Measurements from ENCODE around the gene MTMR10.

The MTMR10 gene

GRCh38 chr15:30963681-30964080, 27.7 kb downstream of the MTMR10 start:
- Histone ChIP-seq H3K36me3 (peaks cover 28% of the 10 kb centered on the region), H3K27ac (no peak overlapping the region), H3K9me3 (ENCODE audit: severe bottlenecking) (no peaks in the 10 kb centered on the region), H3K27me3 (ENCODE audit: insufficient read depth, low read depth, severe bottlenecking) (no peaks in the 10 kb centered on the region), H3K4me3 (ENCODE audit: low read depth, low read length) (no peak overlapping the region)
- DNase-seq: no peak
- no peak for TF ChIP-seq CTCF (IDR thresholded peaks at IDR 0.05; ENCODE audit: low read depth, low read length)

- no peaks in the 10 kb centered on the region for H3K27me3 ChIP-seq (ENCODE audit: insufficient read depth, low read depth, severe bottlenecking)
- peaks cover 38% of the 10 kb centered on the region for H3K36me3 ChIP-seq
- no peak for DNase-seq
- H3K4me3 ChIP-seq (ENCODE audit: low read depth, low read length): no peak overlapping the region
- H3K9me3 ChIP-seq (ENCODE audit: severe bottlenecking): no peaks in the 10 kb centered on the region
- TF ChIP-seq CTCF (IDR thresholded peaks at IDR 0.05; ENCODE audit: low read depth, low read length): no peak
- H3K27ac ChIP-seq: peak overlapping the region; percentile 62
These were observed 28.8 kb downstream of the MTMR10 start for GRCh38 chr15:30962659-30963058.

- peak overlapping the region; percentile 62 for H3K27ac ChIP-seq
These were observed 29.3 kb downstream of the MTMR10 start for GRCh38 chr15:30962079-30962478.

GRCh38 chr15:30958219-30958618, 33.2 kb downstream of the MTMR10 start:
- TF ChIP-seq CTCF (IDR thresholded peaks at IDR 0.05; ENCODE audit: low read depth, low read length): no peak
- Histone ChIP-seq H3K4me3 (ENCODE audit: low read depth, low read length) (no peak overlapping the region), H3K36me3 (peaks cover 54% of the 10 kb centered on the region), H3K27me3 (ENCODE audit: insufficient read depth, low read depth, severe bottlenecking) (no peaks in the 10 kb centered on the region), H3K9me3 (ENCODE audit: severe bottlenecking) (no peaks in the 10 kb centered on the region), H3K27ac (no peak overlapping the region)
- DNase-seq: no peak

More at GRCh38 chr15:30962079-30962478, 29.3 kb downstream of the MTMR10 start:
- no peaks in the 10 kb centered on the region for H3K27me3 ChIP-seq (ENCODE audit: insufficient read depth, low read depth, severe bottlenecking)
- TF ChIP-seq CTCF (IDR thresholded peaks at IDR 0.05; ENCODE audit: low read depth, low read length): no peak
- no peak overlapping the region for H3K4me3 ChIP-seq (ENCODE audit: low read depth, low read length)
- peaks cover 44% of the 10 kb centered on the region for H3K36me3 ChIP-seq
- DNase-seq: peak; percentile 51
- no peaks in the 10 kb centered on the region for H3K9me3 ChIP-seq (ENCODE audit: severe bottlenecking)

GRCh38 chr15:30956216-30957124, 35.0 kb downstream of the MTMR10 start:
- Histone ChIP-seq H3K9me3 (ENCODE audit: severe bottlenecking) (no peaks in the 10 kb centered on the region), H3K36me3 (peaks cover 71% of the 10 kb centered on the region), H3K27me3 (ENCODE audit: insufficient read depth, low read depth, severe bottlenecking) (no peaks in the 10 kb centered on the region), H3K27ac (no peak overlapping the region), H3K4me3 (ENCODE audit: low read depth, low read length) (no peak overlapping the region)
- no peak for DNase-seq
- TF ChIP-seq CTCF (IDR thresholded peaks at IDR 0.05; ENCODE audit: low read depth, low read length): no peak

Measured in WERI-Rb-1 (cell line).